ENCODE results near the gene SCGB3A2. TPM values are rescaled to one million over a fixed set of nuclear protein-coding genes. Genes with fewer than 3 reads are reported as not detected.
A peak's percentile ranks its signal among the peaks of the same experiment; 100 is the strongest.
"Not testable (repeated sequence)": the region's sequence is repeated elsewhere in the genome, so short reads cannot be mapped to it uniquely, and the experiment has no call there.

Gene SCGB3A2
- total RNA-seq, 2 donors from 2014 or later: not detected

DNA sequence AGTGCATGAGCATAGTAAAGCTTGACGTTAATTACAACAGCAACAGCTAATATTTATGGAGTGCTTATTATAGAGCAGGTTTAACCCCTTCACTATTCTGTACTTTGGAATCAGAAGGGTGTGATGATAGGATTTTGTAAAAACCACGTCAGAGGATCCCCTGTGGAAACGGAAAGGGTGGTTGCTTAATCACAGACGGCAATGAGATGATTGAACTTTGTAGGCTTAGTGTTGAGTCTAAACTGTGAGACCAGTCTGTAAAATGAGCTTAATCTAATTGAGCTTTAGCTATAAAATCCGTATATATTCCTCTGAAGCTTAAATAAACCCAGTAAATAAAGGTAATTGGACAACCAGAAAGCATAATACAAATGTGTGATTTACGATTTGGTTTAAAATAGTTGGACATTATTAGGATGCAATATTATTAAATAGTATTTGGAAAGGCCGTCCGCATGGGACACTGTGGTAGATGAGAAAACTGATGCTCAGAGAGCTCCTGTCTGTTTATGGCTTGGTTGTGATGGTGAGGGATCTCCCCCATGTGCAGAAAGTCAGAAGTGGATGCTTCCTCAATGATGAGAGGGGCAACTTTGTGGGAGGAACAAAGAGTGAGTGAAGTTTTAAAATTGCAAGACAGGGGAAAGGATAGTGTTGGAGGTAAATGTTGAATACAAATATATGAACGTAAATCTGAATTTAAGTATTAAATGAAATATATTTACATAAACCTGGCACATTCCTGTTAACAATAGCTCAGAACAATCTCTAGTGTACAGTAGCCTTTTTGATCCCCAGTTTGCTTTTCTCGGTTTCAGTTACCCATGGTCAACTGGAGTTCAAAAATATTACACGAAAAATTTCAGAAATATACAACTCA is 23.4 kb upstream of the SCGB3A2 start:
- no peak overlapping the region for H3K4me3 Mint-ChIP-seq
- no peak for ATAC-seq
- no peaks in the 10 kb centered on the region for H3K9me3 Mint-ChIP-seq
- H3K4me1 Mint-ChIP-seq (ENCODE audit: low read depth in 2 of 2): peaks cover 0 to 5% of the 10 kb centered on the region in 2 donors
- no peak overlapping the region for H3K27ac Mint-ChIP-seq
- no peaks in the 10 kb centered on the region for H3K36me3 Mint-ChIP-seq
- peaks cover 8 to 19% of the 10 kb centered on the region in 2 donors for H3K27me3 Mint-ChIP-seq
- no peak for DNase-seq (ENCODE audit: low spot score)

DNA sequence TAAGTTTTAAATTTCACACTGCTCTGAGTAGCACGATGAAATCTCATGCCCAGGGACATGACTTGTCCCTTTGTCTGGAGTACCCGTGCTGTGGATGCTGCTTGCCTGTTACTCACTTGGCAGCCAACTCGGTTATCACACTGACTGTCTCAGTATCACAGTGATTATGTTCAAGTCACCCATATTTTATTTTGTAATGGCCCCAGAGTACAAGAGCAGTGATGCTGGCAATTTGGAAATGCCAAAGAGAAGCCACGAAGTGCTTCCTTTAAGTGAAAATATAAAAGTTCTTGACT is 22.8 kb upstream of the SCGB3A2 start:
- H3K36me3 Mint-ChIP-seq: no peaks in the 10 kb centered on the region
- H3K4me3 Mint-ChIP-seq: no peak overlapping the region
- H3K9me3 Mint-ChIP-seq: no peaks in the 10 kb centered on the region
- no peak overlapping the region for H3K27ac Mint-ChIP-seq
- DNase-seq (ENCODE audit: low spot score) (no peak), ATAC-seq (no peak)
- peaks cover 8 to 19% of the 10 kb centered on the region in 2 donors for H3K27me3 Mint-ChIP-seq
- H3K4me1 Mint-ChIP-seq (ENCODE audit: low read depth in 2 of 2): peaks cover 0 to 5% of the 10 kb centered on the region in 2 donors

DNA sequence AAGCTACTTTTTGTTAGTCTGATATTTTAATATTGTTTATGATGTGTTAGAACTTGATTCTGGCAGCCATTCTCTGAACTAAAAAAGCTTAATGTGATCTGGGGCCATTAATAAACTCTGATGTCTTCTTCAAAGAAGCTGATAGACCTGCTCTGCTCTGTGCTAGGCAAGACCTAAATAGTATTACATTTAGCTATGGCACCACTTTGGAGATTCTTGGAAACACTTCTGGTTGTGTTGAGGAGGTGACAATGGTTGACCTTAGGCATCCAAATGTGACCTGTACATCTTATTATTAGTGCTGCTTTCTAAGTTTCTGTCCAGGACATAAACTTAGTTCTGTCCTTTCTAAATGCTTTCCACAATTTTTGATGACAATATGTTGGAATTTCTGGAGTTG is 21.7 kb upstream of the SCGB3A2 start:
- DNase-seq (ENCODE audit: low spot score): no peak
- no peak overlapping the region for H3K4me3 Mint-ChIP-seq
- no peaks in the 10 kb centered on the region for H3K9me3 Mint-ChIP-seq
- H3K4me1 Mint-ChIP-seq (ENCODE audit: low read depth in 2 of 2): peaks cover 0 to 5% of the 10 kb centered on the region in 2 donors
- peaks cover 8 to 19% of the 10 kb centered on the region in 2 donors for H3K27me3 Mint-ChIP-seq
- H3K36me3 Mint-ChIP-seq: no peaks in the 10 kb centered on the region
- H3K27ac Mint-ChIP-seq: no peak overlapping the region
- ATAC-seq: no peak

GRCh38 chr5:147857302-147858129 is 21.0 kb upstream of the SCGB3A2 start:
- peak; percentile 68 for DNase-seq (ENCODE audit: low spot score)
- H3K9me3 Mint-ChIP-seq: no peaks in the 10 kb centered on the region
- peaks cover 0 to 4% of the 10 kb centered on the region in 2 donors for H3K4me1 Mint-ChIP-seq (ENCODE audit: low read depth in 2 of 2)
- H3K4me3 Mint-ChIP-seq: no peak overlapping the region
- peaks cover 8 to 12% of the 10 kb centered on the region in 2 donors for H3K27me3 Mint-ChIP-seq
- ATAC-seq: no peak
- no peaks in the 10 kb centered on the region for H3K36me3 Mint-ChIP-seq
- no peak overlapping the region for H3K27ac Mint-ChIP-seq

DNA sequence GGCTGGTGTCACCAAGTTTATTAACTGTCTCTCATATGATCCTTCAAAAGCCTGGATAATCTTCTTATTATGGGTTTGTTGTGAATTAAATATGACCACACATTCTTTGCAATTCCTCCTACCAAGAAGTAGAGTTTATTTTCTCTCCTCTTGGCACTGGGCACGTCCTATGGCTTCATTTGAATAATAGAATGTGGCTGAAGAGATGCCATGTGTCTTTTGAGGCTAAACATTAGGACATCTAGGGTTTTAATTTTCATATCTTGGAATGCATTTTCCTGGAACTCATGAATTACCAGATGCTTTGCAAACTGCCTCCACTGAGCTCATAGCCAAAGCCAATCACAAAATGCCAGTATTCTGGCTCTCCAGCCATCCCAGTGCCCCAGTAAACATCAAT is 19.9 kb upstream of the SCGB3A2 start:
- Mint-ChIP-seq H3K4me3 (no peak overlapping the region), H3K9me3 (no peaks in the 10 kb centered on the region), H3K27me3 (peaks cover 4 to 6% of the 10 kb centered on the region in 2 donors), H3K36me3 (no peaks in the 10 kb centered on the region), H3K4me1 (ENCODE audit: low read depth in 2 of 2) (no peaks in the 10 kb centered on the region), H3K27ac (no peak overlapping the region)
- DNase-seq (ENCODE audit: low spot score) (no peak), ATAC-seq (no peak)

DNA sequence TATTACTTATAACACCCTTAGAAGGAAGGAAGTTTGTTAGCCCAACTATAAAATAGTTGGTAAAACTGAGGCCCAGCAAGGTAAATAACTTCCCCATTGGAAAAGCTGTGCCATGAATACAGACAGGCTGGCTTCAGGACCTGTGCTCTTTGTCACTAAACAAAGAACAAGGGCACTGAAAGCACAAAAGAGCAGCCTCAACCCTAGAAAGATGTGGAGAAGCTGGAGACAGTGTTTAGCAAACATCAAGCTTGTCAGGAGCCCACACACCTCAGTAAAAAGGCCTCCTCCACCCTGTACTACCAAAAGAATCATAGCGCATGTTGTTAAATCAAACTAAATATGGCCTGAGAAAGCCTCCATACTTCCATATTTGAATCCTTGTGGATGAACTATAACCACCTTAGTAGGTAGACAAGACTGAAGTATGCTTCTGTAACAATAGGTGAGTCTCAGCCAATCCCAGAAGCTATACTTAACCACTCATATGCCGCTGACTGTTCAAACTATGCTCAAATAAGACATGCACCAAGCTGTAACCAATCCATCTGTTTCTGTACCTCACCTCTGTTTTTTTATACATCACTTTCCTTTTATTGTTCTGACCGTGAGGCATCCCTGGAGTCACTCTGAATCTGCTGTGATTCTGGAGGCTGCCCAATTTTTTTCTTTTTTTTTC is 18.4 kb upstream of the SCGB3A2 start:
- Mint-ChIP-seq H3K9me3 (no peaks in the 10 kb centered on the region), H3K27me3 (no peaks in the 10 kb centered on the region), H3K4me1 (ENCODE audit: low read depth in 2 of 2) (no peaks in the 10 kb centered on the region), H3K4me3 (no peak overlapping the region), H3K27ac (no peak overlapping the region), H3K36me3 (no peaks in the 10 kb centered on the region)
- ATAC-seq (no peak), DNase-seq (ENCODE audit: low spot score) (no peak)

- H3K27me3 Mint-ChIP-seq: no peaks in the 10 kb centered on the region
- no peak for ATAC-seq
- H3K9me3 Mint-ChIP-seq: no peaks in the 10 kb centered on the region
- no peak for DNase-seq (ENCODE audit: low spot score)
- H3K4me1 Mint-ChIP-seq (ENCODE audit: low read depth in 2 of 2): no peaks in the 10 kb centered on the region
- H3K27ac Mint-ChIP-seq: no peak overlapping the region
- no peak overlapping the region for H3K4me3 Mint-ChIP-seq
- no peaks in the 10 kb centered on the region for H3K36me3 Mint-ChIP-seq
Measured at GRCh38 chr5:147860641-147861025, 17.9 kb upstream of the SCGB3A2 start.

GRCh38 chr5:147863454-147864158 is 14.9 kb upstream of the SCGB3A2 start:
- no peak overlapping the region for H3K4me3 Mint-ChIP-seq
- H3K9me3 Mint-ChIP-seq: no peaks in the 10 kb centered on the region
- peaks cover 0 to 11% of the 10 kb centered on the region in 2 donors for H3K27me3 Mint-ChIP-seq
- H3K36me3 Mint-ChIP-seq: no peaks in the 10 kb centered on the region
- no peak for DNase-seq (ENCODE audit: low spot score)
- no peaks in the 10 kb centered on the region for H3K4me1 Mint-ChIP-seq (ENCODE audit: low read depth in 2 of 2)
- no peak overlapping the region for H3K27ac Mint-ChIP-seq
- ATAC-seq: no peak

DNA sequence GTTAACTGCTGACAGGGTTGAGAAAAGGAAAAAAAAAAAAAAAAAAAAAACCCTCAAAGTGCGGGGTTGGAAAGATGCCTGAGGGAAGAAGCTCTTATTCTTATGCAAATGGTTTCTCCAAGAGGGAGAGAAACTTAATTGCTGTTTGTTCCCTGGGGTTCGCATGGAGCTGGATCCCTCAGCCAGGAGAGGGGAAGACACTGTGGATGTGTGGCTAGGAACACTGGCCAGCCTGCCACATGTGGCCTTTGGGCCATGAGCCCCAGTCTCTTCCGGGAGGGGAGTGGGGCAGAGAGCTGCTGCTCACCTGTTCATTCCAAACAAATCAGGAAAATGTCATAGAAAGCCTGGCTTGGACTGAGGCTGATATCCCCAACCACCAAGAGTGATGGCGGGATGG is 9.4 kb upstream of the SCGB3A2 start:
- peaks cover 0 to 23% of the 10 kb centered on the region in 2 donors for H3K27me3 Mint-ChIP-seq
- no peak for ATAC-seq

GRCh38 chr5:147869892-147870291 is 8.6 kb upstream of the SCGB3A2 start:
- DNase-seq (ENCODE audit: low spot score); H3K36me3 Mint-ChIP-seq; H3K4me1 Mint-ChIP-seq (ENCODE audit: low read depth in 2 of 2); H3K9me3 Mint-ChIP-seq; ATAC-seq; H3K4me3 Mint-ChIP-seq; H3K27ac Mint-ChIP-seq: not testable (repeated sequence)
- peaks cover 3 to 28% of the 10 kb centered on the region in 2 donors for H3K27me3 Mint-ChIP-seq

More for the DNA sequence above, 9.4 kb upstream of the SCGB3A2 start:
- no peaks in the 10 kb centered on the region for H3K4me1 Mint-ChIP-seq (ENCODE audit: low read depth in 2 of 2)
- H3K4me3 Mint-ChIP-seq: no peak overlapping the region
- no peaks in the 10 kb centered on the region for H3K36me3 Mint-ChIP-seq
- DNase-seq (ENCODE audit: low spot score): no peak
- no peaks in the 10 kb centered on the region for H3K9me3 Mint-ChIP-seq
- H3K27ac Mint-ChIP-seq: no peak overlapping the region

- H3K4me1 Mint-ChIP-seq (ENCODE audit: low read depth in 2 of 2); DNase-seq (ENCODE audit: low spot score); H3K9me3 Mint-ChIP-seq; H3K4me3 Mint-ChIP-seq; H3K36me3 Mint-ChIP-seq; H3K27ac Mint-ChIP-seq; ATAC-seq: not testable (repeated sequence)
- peaks cover 3 to 29% of the 10 kb centered on the region in 2 donors for H3K27me3 Mint-ChIP-seq
Measured at GRCh38 chr5:147871980-147872549, 6.4 kb upstream of the SCGB3A2 start.

DNA sequence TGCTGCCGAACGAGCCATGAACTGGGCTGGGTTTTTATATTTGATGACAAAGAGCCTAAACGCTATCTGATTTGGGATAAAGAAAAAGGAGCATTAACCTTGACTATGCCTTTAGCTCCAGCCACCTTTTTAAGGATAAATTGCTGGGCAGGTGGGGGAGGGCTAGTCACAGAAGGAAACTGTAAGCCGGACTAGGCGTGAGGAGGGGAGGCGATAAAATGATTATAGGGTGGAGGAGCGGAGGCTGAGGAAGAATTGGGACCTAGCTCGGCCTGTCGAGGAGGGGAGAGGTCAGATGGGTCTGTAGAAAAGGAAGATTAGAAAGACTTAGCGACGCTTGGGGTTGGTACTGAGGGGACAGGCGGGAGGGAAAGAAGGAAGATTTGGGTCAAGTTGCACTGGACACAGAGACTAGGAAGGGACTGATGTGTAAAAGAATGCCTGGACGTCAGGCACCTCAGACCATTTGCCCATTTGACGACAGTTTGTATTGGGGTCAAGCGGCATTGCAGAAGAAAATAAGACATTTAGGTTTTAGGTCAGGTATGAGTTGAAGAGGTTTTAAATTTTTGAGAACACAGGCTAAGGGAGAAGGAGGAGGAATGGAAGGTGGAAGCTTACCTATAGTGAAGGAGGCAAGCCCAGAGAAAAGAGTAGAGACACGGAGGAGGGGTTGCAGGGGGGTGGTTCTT is 5.6 kb upstream of the SCGB3A2 start:
- not testable (repeated sequence) for ATAC-seq; H3K9me3 Mint-ChIP-seq; H3K36me3 Mint-ChIP-seq; H3K27ac Mint-ChIP-seq; H3K4me3 Mint-ChIP-seq; DNase-seq (ENCODE audit: low spot score); H3K4me1 Mint-ChIP-seq (ENCODE audit: low read depth in 2 of 2)
- H3K27me3 Mint-ChIP-seq: peaks cover 3 to 26% of the 10 kb centered on the region in 2 donors
